HK-2 (cell line): ENCODE measurements around the gene PIK3R3.

Experiments
- DNase-seq: peaks from one replicate; pipeline ENCODE4 v3.0.0-alpha.2; 2018; ENCODE audit not compliant: unreplicated experiment

PIK3R3 gene

DNA sequence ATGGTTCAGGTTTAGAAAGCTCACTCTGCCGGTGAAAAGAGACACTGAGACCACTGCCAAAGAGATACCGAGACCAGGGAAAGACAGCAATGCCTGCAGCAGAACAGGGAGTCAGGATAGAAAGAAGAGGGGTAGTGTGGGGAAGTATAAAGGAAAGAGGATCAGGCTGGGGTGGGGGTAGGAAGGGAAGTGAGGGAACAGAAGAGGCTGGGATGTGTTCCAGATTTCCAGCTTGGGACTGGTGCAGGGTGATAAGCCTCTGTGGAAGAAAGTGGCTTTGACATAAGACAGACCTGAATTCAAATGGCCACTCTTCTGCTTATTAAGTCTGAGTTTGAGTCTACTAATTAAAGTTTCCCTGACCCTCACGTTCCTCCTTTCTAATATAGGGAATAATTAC lies 105.9 kb downstream of the PIK3R3 start:
- no peak for DNase-seq

DNA sequence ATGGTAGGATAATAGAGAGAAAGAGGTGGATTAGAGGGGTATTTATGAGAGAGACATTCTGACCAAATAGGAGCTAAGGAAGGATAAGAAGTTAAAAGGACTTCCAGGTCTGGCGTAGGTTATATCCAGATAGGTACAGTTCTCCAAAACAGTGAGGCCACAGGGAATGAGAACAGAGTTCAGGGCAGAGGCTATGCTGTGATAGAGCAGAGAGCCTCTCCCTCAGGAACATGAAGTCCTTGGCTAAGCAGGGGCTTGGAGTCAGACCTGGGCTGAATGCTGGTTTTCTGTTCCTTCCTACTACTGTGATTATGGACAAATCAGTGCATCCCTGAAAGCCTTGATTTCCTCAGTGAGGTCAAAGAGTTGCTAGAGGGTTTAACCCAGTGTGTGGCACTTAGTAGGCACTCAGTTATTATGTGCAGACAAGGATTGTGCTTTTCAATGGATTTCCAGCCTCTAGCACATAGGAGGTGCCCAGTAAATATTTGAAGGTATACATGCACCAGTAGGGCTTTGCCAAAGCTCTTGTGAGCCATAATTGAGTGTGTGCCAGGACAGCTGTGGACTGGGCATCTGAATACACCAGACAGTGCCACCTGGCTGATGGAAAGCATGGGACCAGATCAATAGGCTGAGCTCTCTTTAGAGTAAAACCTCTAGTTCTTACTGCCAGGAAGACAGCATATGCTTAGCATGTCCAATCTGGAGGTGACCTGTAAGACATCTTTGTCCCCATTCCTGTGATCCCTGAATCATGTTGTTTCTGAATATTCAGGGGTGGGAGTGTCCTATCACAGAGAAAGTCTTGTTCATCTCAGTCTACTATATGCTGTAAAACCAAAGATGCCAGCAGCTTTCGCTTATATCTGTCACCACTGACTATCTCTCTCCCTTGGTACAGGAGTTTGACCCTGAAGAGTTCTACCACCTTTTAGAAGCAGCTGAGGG lies 111.1 kb downstream of the PIK3R3 start:
- no peak for DNase-seq

DNA sequence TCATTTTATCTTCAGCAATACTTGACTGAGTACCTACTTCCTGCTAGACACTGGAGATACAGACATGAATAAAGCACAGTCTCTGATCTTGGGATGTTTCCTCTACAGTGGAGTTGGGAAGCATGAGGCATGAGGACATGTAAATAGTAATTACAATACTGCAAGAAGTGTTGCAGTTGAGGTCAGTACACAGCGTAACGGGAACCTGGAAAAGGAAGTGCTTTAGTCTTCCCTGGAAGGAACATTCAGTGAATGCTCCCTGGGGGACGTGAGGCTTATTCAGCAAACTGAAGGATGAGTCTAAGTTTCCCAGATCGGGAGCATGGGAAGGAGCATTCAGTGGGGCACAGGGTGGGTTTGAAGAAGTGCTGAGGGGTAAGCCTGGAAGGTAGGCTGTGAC lies 112.4 kb downstream of the PIK3R3 start:
- DNase-seq = no peak

DNA sequence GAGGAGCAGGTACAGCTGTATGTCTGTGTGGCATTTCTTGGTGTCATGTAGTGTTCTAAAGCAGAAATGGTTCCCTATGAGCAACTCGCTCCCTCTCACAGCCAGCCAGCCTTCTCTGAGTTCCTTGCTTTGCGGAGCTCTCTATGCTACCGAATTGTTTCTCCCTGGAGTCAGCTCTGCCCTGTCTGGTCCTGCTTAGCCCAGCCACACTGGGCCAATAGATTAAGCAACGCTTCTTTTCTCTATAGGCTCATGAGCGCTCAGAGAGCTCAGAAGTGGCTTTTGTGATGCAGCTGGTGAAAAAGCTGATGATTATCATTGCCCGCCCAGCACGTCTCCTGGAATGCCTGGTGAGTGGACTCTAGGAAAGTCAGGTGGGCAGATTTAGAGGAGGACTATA lies 113.1 kb downstream of the PIK3R3 start:
- no peak for DNase-seq

DNA sequence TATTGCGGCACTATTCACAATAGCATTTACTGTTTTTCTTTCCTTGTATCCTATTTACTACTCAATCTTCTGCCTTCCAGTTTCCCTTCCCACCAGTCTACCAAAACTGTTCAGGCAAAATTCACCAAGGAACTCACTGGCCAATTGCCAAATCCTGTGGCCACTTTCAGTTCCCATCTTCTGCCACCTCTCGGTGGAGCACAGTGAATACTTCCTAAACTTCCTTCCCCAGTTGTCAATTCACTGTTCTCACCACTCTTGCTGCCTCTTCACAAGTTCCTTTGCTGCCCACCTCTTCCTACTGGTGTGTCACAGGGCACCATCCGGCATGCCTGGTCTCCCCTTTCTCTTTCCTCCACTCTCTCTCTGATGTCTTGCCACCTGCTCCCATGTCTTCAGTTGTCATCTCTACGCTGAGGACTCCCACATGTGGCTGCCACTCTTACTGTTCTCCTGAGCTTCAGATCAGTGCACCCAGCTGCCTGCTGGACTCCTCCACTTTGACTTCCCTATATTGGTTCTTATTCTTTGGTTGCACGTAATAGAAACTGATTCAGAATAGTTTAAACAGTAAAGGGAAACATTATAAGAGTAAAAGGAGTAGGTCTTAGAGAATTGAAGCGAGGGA lies 114.4 kb downstream of the PIK3R3 start:
- DNase-seq = no peak

DNA sequence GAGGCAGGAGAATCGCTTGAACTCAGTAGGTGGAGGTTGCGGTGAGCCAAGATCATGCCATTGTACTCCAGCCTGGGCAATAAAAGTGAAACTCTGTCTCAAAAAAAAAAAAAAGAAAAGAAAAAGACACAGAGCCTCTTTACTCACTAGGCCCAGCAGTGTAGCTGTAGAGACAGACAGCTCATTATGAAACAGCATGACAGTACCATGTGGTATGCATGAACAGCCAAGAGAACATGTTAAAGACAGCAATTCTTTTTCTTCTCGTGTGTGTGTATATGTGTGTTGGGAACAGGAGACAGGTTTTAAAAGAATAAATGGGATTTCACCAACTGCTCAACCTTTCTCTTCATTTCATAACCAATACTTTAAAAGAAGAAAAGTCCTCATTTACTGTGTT lies 118.8 kb downstream of the PIK3R3 start:
- no peak for DNase-seq

DNA sequence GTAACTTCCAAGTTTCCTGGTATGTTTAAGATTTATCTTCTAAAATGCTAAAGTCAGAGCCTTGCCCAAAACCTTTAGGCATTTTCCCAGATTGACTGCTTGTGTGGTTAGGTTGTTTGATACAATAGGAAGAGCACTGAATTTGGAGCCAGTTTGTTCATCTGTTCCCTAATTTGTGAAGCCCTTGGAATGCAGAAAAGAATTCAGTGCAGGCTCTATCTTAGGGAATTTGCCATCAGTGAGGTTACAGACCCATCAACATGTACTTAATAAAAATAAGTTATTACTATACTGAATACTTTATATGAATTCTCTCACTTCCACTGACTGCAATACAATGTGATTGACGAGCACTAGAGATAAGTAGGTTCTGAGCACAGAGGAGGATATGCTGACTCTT lies 120.2 kb downstream of the PIK3R3 start:
- DNase-seq = no peak

DNA sequence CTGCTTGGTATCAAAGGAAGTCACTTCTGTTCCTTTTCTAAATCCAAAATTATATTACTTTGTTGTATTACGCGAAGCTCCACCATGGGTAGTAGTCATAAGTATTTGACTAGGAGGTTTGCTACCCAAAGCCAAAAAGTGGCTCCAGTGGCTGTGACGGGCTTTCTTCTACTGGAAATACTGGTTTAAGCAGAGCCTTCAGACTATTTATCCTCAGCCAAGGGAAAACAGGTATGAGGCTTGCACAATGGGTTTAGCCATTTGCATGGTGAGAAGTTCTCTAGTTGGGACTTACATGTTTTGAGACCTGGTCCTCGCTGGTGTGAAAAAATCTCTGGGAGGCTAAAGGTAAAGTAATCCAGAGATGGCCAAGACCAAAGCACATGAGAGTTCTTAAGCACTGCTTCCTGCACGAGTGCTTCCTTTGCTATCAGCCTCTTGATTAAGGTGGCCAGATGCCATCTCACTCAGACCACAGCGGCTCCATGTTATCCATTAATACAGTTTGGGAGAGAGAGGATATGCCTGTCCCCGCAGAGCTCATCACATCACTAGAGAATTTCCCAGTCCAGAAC lies 121.2 kb downstream of the PIK3R3 start:
- DNase-seq = no peak

DNA sequence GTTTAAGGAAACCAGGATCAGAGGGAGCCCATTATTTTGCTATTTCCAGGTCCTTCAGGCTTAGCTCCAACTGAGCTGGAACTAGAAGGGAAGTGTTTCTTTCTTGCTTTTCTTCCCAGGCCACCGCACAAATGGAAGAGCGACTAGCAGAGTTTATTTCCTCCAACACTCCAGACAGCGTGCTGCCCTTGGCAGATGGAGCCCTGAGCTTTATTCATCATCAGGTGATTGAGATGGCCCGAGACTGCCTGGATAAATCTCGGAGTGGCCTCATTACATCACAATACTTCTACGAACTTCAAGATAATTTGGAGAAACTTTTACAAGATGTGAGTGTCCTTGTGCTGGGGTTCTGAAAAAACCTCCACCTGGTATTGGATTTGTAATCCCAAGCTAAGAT lies 121.8 kb downstream of the PIK3R3 start:
- DNase-seq = no peak

DNA sequence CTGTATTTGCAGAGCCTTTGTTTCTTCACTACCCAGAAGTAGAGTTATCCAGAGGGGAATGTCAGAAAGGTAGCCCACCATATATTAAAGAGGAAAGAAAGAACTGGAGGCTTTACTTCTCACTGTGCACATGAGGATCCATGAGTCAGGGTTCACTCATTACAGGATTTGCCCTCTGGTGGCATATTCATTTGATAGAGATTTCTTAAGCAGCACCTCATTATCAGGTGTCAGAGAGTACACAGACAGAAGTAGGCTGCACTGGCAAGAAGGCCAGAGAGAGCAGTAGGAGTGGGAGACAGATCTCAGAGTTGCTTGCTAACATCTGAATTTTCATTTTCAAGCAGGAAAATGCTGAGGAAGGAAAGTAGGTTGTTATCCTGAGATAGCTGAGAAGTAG lies 123.8 kb downstream of the PIK3R3 start:
- no peak for DNase-seq

DNA sequence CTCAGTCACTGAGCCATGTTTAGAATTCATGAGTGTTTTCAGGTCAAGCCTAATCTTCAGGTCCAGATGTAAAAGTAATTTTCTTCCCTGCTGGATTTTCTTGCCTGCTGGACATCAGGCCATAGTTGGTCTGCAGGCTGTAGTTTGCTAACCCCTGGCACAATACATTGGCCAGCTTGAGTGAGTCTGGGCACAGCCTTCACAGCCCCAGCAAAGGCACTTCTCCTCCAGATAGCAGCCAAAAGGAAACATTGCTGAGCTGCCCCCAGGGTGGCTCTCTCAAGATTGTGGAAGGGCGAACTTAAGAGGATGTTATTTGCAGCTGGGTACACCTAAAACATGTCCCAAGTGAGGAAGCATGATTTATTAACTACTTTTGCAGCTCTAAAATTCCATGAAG lies 126.8 kb downstream of the PIK3R3 start:
- DNase-seq = no peak

DNA sequence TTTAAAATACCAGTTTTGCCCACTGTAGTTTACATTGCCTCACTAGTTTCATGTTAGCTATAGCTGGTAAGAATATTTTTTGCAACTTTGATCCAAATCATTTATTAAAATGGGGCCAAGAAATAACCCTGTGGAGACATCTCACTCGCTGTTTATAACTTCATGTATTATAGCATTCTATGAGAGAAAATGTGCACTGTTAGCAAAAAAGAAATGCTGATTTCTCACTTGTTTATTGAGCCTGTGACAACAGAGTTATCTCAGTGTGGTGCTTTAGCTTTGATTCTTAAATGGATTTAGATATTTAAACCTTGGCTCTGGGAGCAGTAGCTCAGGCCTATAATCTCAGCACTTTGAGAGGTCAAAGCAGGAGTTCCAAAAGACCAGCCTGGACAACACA lies 127.9 kb downstream of the PIK3R3 start:
- DNase-seq = no peak

DNA sequence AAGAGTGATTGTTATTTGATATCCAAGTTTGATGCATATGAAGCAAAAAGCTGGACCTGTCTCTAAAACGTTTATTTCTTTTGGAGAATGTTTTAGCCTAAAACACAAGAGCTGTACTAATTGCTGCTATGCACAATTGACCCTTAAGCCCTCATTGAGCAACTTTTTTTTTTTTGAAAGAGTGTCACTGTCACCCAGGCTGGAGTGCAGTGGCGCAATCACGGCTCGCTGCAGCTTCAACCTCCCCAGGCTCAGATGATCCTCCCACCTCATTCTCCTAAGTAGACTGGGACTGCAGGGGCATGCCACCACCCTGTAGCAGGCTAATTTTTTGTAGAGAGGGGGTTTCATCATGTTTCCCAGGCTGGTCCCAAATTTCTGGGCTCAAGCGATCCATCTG lies 129.1 kb downstream of the PIK3R3 start:
- no peak for DNase-seq

DNA sequence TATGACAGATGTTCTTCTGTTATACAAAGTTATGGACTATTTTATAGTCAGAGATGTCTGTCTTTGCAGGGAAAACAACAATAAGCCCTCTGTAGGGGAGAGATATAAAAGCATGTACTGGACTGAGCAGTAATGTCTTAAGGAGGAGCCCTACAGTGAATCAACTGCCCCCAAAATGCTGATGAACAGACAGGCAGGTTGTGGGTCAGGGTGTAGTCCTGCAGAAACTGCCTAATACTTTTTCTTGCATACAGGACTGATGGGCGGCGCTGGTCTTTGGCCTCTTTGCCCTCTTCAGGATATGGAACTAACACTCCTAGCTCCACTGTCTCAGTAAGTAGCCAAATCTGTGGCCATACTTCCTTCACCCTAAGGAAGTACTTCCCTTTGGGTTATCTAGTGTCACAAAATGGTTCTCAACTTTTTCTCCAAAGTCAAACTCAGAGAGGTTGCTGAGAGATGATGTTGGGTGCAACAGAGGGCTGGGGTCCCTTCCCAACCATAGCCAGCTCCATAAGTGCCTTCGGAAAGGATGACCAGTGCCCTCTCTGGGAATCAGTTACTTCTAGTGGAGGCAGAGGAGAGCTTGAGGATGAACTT lies 129.8 kb downstream of the PIK3R3 start:
- DNase-seq = no peak

DNA sequence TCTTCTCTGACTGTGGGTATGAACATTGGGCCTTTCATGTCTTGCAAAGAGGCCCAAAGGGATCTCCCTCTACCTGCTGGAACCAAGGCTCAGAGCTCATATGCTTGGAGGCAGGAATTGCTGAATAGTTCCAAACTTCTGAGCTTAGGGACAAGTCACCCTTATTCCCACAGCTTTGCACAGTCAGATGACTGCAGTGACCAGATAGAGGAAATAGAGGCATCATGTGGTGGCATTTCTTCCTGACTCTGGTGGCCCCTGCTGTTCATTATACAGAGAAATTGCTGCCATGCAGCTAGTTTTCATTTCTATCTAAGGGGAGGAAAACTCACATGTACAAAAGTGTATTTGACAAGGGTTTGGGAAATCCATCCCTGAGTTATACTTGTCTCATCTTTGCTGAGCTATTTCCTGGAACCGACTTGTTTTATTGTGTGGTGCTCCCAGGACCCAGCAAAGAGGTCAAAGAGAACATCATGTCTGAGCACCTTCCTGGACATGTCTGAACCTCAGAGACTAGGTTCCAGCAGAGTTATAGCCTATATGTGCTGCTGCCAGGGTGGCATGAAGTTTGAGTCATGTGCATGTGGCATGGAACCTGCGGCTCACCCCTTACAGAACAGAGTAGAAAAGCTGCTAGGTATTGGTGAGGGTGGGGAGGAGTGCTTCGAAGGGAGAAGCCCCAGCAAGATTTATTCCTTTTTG lies 131.2 kb downstream of the PIK3R3 start:
- DNase-seq = no peak

DNA sequence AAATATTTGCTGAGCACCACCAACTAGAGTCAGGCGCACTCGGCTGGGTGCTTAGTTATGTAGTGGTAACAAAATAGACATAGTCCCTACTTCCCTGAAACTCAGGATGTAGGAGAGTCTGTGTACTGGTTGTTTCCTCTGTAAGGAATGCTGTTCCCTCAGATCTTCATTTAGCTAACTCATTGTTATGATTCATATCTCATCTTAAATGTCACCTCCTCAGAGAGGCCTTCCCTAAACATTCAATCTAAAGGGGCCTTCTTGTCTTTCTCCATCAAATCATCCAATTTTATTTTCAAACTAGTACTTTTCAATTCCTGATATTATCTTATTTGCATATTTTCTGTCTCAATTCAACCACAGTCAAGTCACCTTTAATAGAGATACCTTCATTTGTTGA lies 132.9 kb downstream of the PIK3R3 start:
- no peak for DNase-seq

DNA sequence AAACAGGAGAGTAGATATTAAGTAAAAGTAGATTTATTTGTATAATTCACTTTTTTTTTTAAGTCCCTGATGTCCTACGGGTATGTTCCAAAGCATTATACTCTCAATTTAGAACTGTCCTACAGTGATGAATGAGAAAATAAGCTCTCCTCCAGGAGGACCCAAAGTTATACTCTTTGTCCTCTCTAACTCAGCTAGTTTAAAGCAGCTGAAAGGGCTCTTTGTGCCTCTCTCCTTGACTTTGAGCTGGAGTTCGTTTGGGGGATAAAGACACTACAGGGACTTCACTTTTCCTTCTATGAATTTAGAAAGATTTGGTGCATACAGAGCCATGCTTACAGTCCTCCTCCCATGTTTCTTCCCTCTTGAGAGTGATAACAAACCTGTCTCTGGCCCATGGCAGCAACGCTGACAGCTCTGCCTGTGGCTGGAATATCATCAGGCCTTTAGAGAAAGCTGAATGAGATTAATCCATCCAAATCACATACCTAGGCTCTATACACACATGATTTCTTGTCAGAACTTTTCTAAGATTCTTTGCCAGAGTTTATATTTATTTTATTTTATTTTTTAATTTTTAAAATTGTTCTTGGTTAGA lies 134.3 kb downstream of the PIK3R3 start:
- DNase-seq = no peak

DNA sequence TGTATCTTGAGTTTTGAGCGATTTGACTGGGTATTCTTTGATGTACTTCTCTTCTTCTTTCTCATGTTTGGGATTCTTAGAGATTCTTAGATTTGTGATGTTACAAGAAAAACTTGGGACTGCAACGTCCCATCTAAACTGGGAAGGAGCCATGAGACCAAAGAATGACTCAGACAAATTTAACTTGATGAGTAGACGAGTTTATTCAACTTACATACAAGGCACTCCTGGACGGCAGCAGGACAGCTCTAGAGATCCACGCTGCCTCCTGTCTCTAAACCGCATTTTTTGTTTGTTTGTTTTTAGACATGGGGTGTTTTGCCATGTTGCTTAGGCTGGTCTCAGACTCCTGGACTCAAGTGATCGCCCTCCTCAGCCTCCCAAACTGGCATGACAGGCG lies 137.1 kb downstream of the PIK3R3 start:
- no peak for DNase-seq

DNA sequence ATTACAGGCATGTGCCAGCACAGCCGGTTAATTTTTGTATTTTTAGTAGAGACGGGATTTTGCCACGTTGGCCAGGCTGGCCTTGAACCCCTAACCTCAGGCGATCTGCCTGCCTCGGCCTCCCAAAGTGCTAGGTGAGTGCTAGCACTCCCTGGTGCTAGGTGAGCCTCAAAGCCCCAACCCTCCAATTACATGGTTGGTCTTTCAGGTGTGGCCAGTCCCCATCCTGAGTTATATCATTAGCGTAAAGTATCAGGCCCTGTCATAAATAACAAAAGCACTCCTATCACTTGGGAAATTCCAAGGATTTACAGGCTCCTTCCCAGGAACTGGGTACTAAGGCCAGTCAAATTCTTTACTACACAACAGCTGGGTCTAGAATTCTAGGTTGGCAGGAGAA lies 138.0 kb downstream of the PIK3R3 start:
- DNase-seq = no peak
